ENCODE measurements around the gene OXCT2.

The OXCT2 gene

GRCh38 chr1:39733161-39733560 lies 38.0 kb downstream of the OXCT2 start:
- no peak for DNase-seq (ENCODE audit: low read depth in 3 of 3)

- no peak for DNase-seq (ENCODE audit: low read depth in 3 of 3)
Observed at GRCh38 chr1:39732730-39733129, 38.4 kb downstream of the OXCT2 start.

GRCh38 chr1:39729842-39730241 lies 41.3 kb downstream of the OXCT2 start:
- no peak for DNase-seq (ENCODE audit: low read depth in 3 of 3)

GRCh38 chr1:39729030-39729429 lies 42.1 kb downstream of the OXCT2 start:
- DNase-seq (ENCODE audit: low read depth in 3 of 3): no peak

- no peak for DNase-seq (ENCODE audit: low read depth in 3 of 3)
Observed at GRCh38 chr1:39727932-39728317, 43.2 kb downstream of the OXCT2 start.

- no peak for DNase-seq (ENCODE audit: low read depth in 3 of 3)
Observed at GRCh38 chr1:39727221-39727931, 43.8 kb downstream of the OXCT2 start.

GRCh38 chr1:39726600-39726999 lies 44.5 kb downstream of the OXCT2 start:
- no peak for DNase-seq (ENCODE audit: low read depth in 3 of 3)

- DNase-seq (ENCODE audit: low read depth in 3 of 3): no peak
Observed at GRCh38 chr1:39722495-39722894, 48.7 kb downstream of the OXCT2 start.

- DNase-seq (ENCODE audit: low read depth in 3 of 3): no peak
Observed at GRCh38 chr1:39721664-39722063, 49.5 kb downstream of the OXCT2 start.

- DNase-seq (ENCODE audit: low read depth in 3 of 3): no peak
Observed at GRCh38 chr1:39720094-39720999, 50.8 kb downstream of the OXCT2 start.

All from stimulated activated CD4-positive, alpha-beta T cell treated with anti-CD3 and anti-CD28 coated beads, TNF-alpha, amount 100 ng/mL, for 4 hours (primary cell).